Thoracic aorta (tissue), 2 donors: ENCODE data around the gene GABRB1. TPM values are rescaled to one million over a fixed set of nuclear protein-coding genes. Genes with fewer than 3 reads are reported as not detected.

Source experiments
- ATAC-seq: fragments of 150-250 bp; one replicate; pipeline ENCODE4 v1.8.0; 2017; ENCODE audit warnings: low read depth; ENCODE audit not compliant: insufficient number of reproducible peaks, low FRiP score
- DNase-seq: peaks from one replicate; pipeline ENCODE4 v3.0.0-alpha.2; 2020; ENCODE audit warnings: low spot score
- H3K27ac ChIP-seq, 2 donors: fragments of 200-600 bp; sonication (generic); 1 replicate in 1 of 2; 2 replicates in 1 of 2; pipeline ENCODE4 v1.5.1; 2016; ENCODE audit warnings: mild to moderate bottlenecking in 2 of 2, moderate library complexity in 2 of 2
- H3K27me3 ChIP-seq: fragments of 200-600 bp; sonication (generic); replicated peaks from 2 replicates; pipeline ENCODE4 v1.6.0; 2016; ENCODE audit warnings: mild to moderate bottlenecking; ENCODE audit not compliant: insufficient read depth
- H3K36me3 ChIP-seq: fragments of 200-600 bp; sonication (generic); one replicate; pipeline ENCODE4 v1.5.1; 2016
- H3K4me1 ChIP-seq, 2 donors: fragments of 200-600 bp; sonication (generic); 1 replicate in 1 of 2; 2 replicates in 1 of 2; pipeline versions ENCODE4 v1.5.1 to v1.6.0; 2016; ENCODE audit warnings: low read depth in 2 of 2, mild to moderate bottlenecking in 1 of 2; ENCODE audit not compliant: control insufficient read depth in 1 of 2
- H3K4me3 ChIP-seq: fragments of 200-600 bp; sonication (generic); 2 replicates; pipeline ENCODE4 v1.5.1; 2016; ENCODE audit warnings: mild to moderate bottlenecking
- H3K9me3 ChIP-seq: fragments of 200-600 bp; sonication (generic); 2 replicates; pipeline ENCODE4 v1.5.1; 2016
- CTCF ChIP-seq: fragments of 200-600 bp; sonication (generic); IDR thresholded peaks from one replicate; pipeline ENCODE4 v1.5.1; 2019; ENCODE audit warnings: antibody characterized with exemption
- total RNA-seq, 2 donors: library from RNA; depleted of rRNA; stranded (reverse); fragments of >200 nt; gene quantifications; one replicate each; pipeline versions ENCODE4 v1.1.0 to v1.2.3, GENCODE V29; 2016

GABRB1 gene
- total RNA-seq, 2 donors from 2014 or later: not detected

GRCh38 chr4:47251348-47252135 is 220.2 kb downstream of the GABRB1 start:
- DNase-seq: no peak
- H3K9me3 ChIP-seq: no peaks in the 10 kb centered on the region
- ATAC-seq: no peak
- no peaks in the 10 kb centered on the region for H3K27me3 ChIP-seq
- no peaks in the 10 kb centered on the region for H3K4me1 ChIP-seq
- H3K27ac ChIP-seq: no peak overlapping the region
- no peak for TF ChIP-seq CTCF
- no peaks in the 10 kb centered on the region for H3K36me3 ChIP-seq
- no peak overlapping the region for H3K4me3 ChIP-seq

- no peaks in the 10 kb centered on the region for H3K36me3 ChIP-seq
- no peaks in the 10 kb centered on the region for H3K9me3 ChIP-seq
- TF ChIP-seq CTCF: no peak
- no peaks in the 10 kb centered on the region for H3K4me1 ChIP-seq
- H3K4me3 ChIP-seq: no peak overlapping the region
- H3K27ac ChIP-seq: no peak overlapping the region
- ATAC-seq (no peak), DNase-seq (no peak)
- no peaks in the 10 kb centered on the region for H3K27me3 ChIP-seq
Observed at GRCh38 chr4:47263721-47264120, 232.4 kb downstream of the GABRB1 start.

GRCh38 chr4:47270201-47270888 is 239.0 kb downstream of the GABRB1 start:
- no peaks in the 10 kb centered on the region for H3K36me3 ChIP-seq
- no peak overlapping the region for H3K27ac ChIP-seq
- H3K27me3 ChIP-seq: no peaks in the 10 kb centered on the region
- H3K9me3 ChIP-seq: no peaks in the 10 kb centered on the region
- no peak for DNase-seq
- TF ChIP-seq CTCF: no peak
- no peak overlapping the region for H3K4me3 ChIP-seq
- no peaks in the 10 kb centered on the region for H3K4me1 ChIP-seq
- no peak for ATAC-seq

- no peak for DNase-seq
- ATAC-seq: no peak
- Histone ChIP-seq H3K36me3 (no peaks in the 10 kb centered on the region), H3K4me3 (no peak overlapping the region), H3K27me3 (no peaks in the 10 kb centered on the region), H3K9me3 (no peaks in the 10 kb centered on the region), H3K4me1 (no peaks in the 10 kb centered on the region), H3K27ac (no peak overlapping the region)
- TF ChIP-seq CTCF: no peak
Observed at GRCh38 chr4:47271291-47271690, 239.9 kb downstream of the GABRB1 start.

- Histone ChIP-seq H3K4me1 (no peaks in the 10 kb centered on the region), H3K9me3 (no peaks in the 10 kb centered on the region), H3K36me3 (no peaks in the 10 kb centered on the region), H3K4me3 (no peak overlapping the region), H3K27ac (no peak overlapping the region), H3K27me3 (no peaks in the 10 kb centered on the region)
- DNase-seq: no peak
- ATAC-seq: no peak
- TF ChIP-seq CTCF: no peak
Observed at GRCh38 chr4:47274901-47275300, 243.5 kb downstream of the GABRB1 start.
